GM21515 (cell line): ENCODE data around the gene HMCN1.

ENCODE experiments used
- ATAC-seq: cut with Tn5 transposase; IDR thresholded peaks from one replicate; pipeline ENCODE4 v1.9.1; 2021; ENCODE audit not compliant: unreplicated experiment

Gene HMCN1

GRCh38 chr1:186215636-186216035, 481.4 kb downstream of the HMCN1 start:
- ATAC-seq, result no peak

GRCh38 chr1:186218654-186219352, 484.6 kb downstream of the HMCN1 start:
- no peak for ATAC-seq

GRCh38 chr1:186220067-186220466, 485.9 kb downstream of the HMCN1 start:
- no peak for ATAC-seq

GRCh38 chr1:186220911-186221310, 486.7 kb downstream of the HMCN1 start:
- ATAC-seq, result no peak

- no peak for ATAC-seq
Measured at GRCh38 chr1:186225096-186225495, 490.9 kb downstream of the HMCN1 start.

- no peak for ATAC-seq
Measured at GRCh38 chr1:186228749-186229148, 494.6 kb downstream of the HMCN1 start.

GRCh38 chr1:186231861-186232436, 497.8 kb downstream of the HMCN1 start:
- ATAC-seq, result no peak

GRCh38 chr1:186234976-186235686, 500.9 kb downstream of the HMCN1 start:
- ATAC-seq, result no peak

- no peak for ATAC-seq
Measured at GRCh38 chr1:186235696-186236095, 501.5 kb downstream of the HMCN1 start.

- no peak for ATAC-seq
Measured at GRCh38 chr1:186236921-186237320, 502.7 kb downstream of the HMCN1 start.

- no peak for ATAC-seq
Measured at GRCh38 chr1:186239171-186239570, 505.0 kb downstream of the HMCN1 start.

GRCh38 chr1:186240436-186240835, 506.2 kb downstream of the HMCN1 start:
- no peak for ATAC-seq
